Frontal cortex (tissue), 4 donors: Measurements from ENCODE around the gene MIPEP. TPM values are rescaled to one million over a fixed set of nuclear protein-coding genes. Genes with fewer than 3 reads are reported as not detected.

Experiments used
- DNase-seq, 2 donors: peaks; one replicate each; pipeline ENCODE4 v3.0.0; 2012; ENCODE audit warnings: low spot score in 2 of 2
- FAIRE-seq: peaks from 2 replicates; lab custom pipeline; 2012; peaks lifted over from hg19 to GRCh38; lab: Jason Lieb, UNC
- total RNA-seq: library from RNA; depleted of rRNA; stranded (reverse); fragments of >200 nt; gene quantifications from one replicate; pipeline ENCODE4 v1.2.3, GENCODE V29; 2014
- donor health status: control.
- donor health status: control.
- donor health status: control.

Gene MIPEP
- total RNA-seq, 1 donor from 2014 or later, result 32.6 TPM

GRCh38 chr13:23728807-23729206 is 160.4 kb downstream of the MIPEP start:
- FAIRE-seq (no peak), DNase-seq (no peak)

- FAIRE-seq, result no peak
- DNase-seq, result no peak
Observed at GRCh38 chr13:23725922-23726321, 163.3 kb downstream of the MIPEP start.

GRCh38 chr13:23724196-23724970 is 164.8 kb downstream of the MIPEP start:
- FAIRE-seq, result no peak

GRCh38 chr13:23723471-23723870 is 165.7 kb downstream of the MIPEP start:
- DNase-seq, result no peak

More at GRCh38 chr13:23724196-23724970, 164.8 kb downstream of the MIPEP start:
- DNase-seq, result no peak

GRCh38 chr13:23722726-23723453 is 166.3 kb downstream of the MIPEP start:
- DNase-seq (no peak), FAIRE-seq (no peak)

More at GRCh38 chr13:23723471-23723870, 165.7 kb downstream of the MIPEP start:
- FAIRE-seq, result no peak

GRCh38 chr13:23718996-23719395 is 170.2 kb downstream of the MIPEP start:
- no peak for DNase-seq
- FAIRE-seq, result no peak

GRCh38 chr13:23716401-23716800 is 172.8 kb downstream of the MIPEP start:
- FAIRE-seq, result no peak
- no peak for DNase-seq

GRCh38 chr13:23715762-23716235 is 173.4 kb downstream of the MIPEP start:
- DNase-seq, result no peak
- no peak for FAIRE-seq

- FAIRE-seq (no peak), DNase-seq (no peak)
Observed at GRCh38 chr13:23715092-23715761, 174.0 kb downstream of the MIPEP start.

GRCh38 chr13:23714672-23715071 is 174.5 kb downstream of the MIPEP start:
- DNase-seq (no peak), FAIRE-seq (no peak)

GRCh38 chr13:23711355-23711754 is 177.8 kb downstream of the MIPEP start:
- DNase-seq, result no peak
- FAIRE-seq, result no peak

GRCh38 chr13:23710366-23710765 is 178.8 kb downstream of the MIPEP start:
- no peak for FAIRE-seq
- DNase-seq, result no peak

- no peak for FAIRE-seq
- no peak for DNase-seq
Observed at GRCh38 chr13:23709536-23709935, 179.7 kb downstream of the MIPEP start.

- DNase-seq (no peak), FAIRE-seq (peak; percentile 45)
Observed at GRCh38 chr13:23707674-23708073, 181.5 kb downstream of the MIPEP start.

- FAIRE-seq (no peak), DNase-seq (no peak)
Observed at GRCh38 chr13:23705583-23705982, 183.6 kb downstream of the MIPEP start.

- no peak for FAIRE-seq
Observed at GRCh38 chr13:23703246-23703860, 185.8 kb downstream of the MIPEP start.

GRCh38 chr13:23701636-23702035 is 187.6 kb downstream of the MIPEP start:
- FAIRE-seq, result no peak
- no peak for DNase-seq

More at GRCh38 chr13:23703246-23703860, 185.8 kb downstream of the MIPEP start:
- DNase-seq, result no peak

- FAIRE-seq (no peak), DNase-seq (no peak)
Observed at GRCh38 chr13:23701186-23701585, 188.0 kb downstream of the MIPEP start.

GRCh38 chr13:23699271-23699670 is 189.9 kb downstream of the MIPEP start:
- no peak for DNase-seq
- no peak for FAIRE-seq

- no peak for FAIRE-seq
- no peak for DNase-seq
Observed at GRCh38 chr13:23697772-23698313, 191.4 kb downstream of the MIPEP start.
